Testis (tissue), 2 donors: ENCODE measurements around the gene POLN.

Source experiments
- CTCF ChIP-seq, 3 experiments: fragments of 450-650 bp in 2 of 3; fragments of 200-600 bp in 1 of 3; sonication (generic) in 1 of 3; IDR thresholded peaks; one replicate each; pipeline ENCODE4 v1.5.1; 2016 to 2019; ENCODE audit warnings: antibody characterized with exemption in 3 of 3, mild to moderate bottlenecking in 2 of 3, moderate library complexity in 1 of 3
- POLR2A ChIP-seq: fragments of 450-650 bp; IDR thresholded peaks from one replicate; pipeline ENCODE4 v1.6.1; 2017; ENCODE audit warnings: antibody characterized with exemption, mild to moderate bottlenecking, moderate library complexity

GRCh38 chr4:2255501-2256155 lies 13.7 kb upstream of the POLN start:
- TF ChIP-seq CTCF (IDR thresholded peaks at IDR 0.05) (no peak), POLR2A (no peak)
